Body of pancreas (tissue), 4 donors: ENCODE data around the gene GABRB2.

Experiments
- CTCF ChIP-seq, 7 experiments: fragments of 450-650 bp in 4 of 7; fragments of 200-600 bp in 3 of 7; sonication (generic) in 3 of 7; IDR thresholded peaks; one replicate each; pipeline ENCODE4 v1.5.1; 2016 to 2019; ENCODE audit warnings: antibody characterized with exemption in 7 of 7
- POLR2A ChIP-seq, 3 donors: fragments of 450-650 bp; IDR thresholded peaks; one replicate each; pipeline ENCODE4 v1.6.1; 2016; ENCODE audit warnings: antibody characterized with exemption in 3 of 3, mild to moderate bottlenecking in 2 of 3

- TF ChIP-seq POLR2A (IDR thresholded peaks at IDR 0.05) (no peak), CTCF (IDR thresholded peaks at IDR 0.05) (no peak)
Observed at GRCh38 chr5:161266954-161267353, 279.6 kb downstream of the GABRB2 start.
